NCI-H2196 treated with DMSO at 0.1 percent for 48 hours (cell line): ENCODE measurements around the gene PELI2.

Experiments used
- DNase-seq: peaks from one replicate; lab custom pipeline; 2025; ENCODE audit not compliant: unreplicated experiment; lab: John Stamatoyannopoulos, UW

PELI2 gene

DNA sequence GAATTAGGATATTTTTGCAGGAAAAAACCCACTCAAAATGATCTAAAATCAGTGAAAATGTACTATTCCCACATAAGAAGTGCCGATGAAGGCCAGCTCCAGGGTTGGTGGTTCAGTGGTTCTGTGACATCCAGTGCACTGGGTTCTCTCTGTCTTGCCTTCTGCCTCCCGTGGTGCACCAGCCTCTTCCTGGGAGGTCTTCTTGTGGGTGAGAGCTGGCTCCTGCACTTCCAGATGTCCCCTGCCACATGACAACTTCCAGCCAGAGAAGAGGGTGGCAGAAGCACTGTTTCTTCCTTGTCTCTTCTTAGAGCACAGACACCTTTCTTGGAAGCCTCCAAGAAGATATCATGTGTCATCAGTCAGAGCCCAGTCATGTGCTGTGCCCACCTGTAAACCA is 170.9 kb downstream of the PELI2 start:
- no peak for DNase-seq

DNA sequence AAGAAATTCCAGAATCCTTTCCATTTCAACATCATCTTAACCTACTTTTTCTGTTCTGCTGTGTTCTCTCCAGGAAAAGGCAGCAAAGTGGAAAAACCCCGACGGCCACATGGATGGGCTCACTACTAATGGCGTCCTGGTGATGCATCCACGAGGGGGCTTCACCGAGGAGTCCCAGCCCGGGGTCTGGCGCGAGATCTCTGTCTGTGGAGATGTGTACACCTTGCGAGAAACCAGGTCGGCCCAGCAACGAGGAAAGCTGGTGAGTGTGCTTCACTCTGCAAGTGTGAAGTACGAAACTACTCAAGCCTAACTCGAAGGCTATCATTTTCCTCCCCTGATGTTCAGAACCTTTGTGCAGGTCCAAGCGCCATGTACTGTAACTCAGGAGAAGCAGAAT is 172.0 kb downstream of the PELI2 start:
- no peak for DNase-seq

DNA sequence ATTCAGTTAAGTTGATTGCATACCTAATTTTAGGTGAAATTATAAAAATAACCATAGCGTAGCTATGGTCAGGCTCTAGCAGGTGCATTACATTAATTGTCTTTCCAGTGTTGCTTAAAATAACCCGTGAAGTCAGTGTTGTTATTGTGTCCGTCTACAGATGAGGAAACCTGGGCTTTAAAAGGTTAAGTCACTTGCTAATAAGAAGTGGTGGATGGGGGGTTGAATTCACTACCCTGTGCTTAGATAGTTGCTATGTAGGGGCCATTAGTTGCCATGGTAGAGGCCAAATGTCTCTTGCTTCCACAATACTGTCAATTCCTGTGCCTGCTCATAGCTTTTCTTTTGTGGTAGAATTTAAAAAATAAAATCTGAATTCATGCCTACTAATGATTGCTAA is 174.8 kb downstream of the PELI2 start:
- no peak for DNase-seq

DNA sequence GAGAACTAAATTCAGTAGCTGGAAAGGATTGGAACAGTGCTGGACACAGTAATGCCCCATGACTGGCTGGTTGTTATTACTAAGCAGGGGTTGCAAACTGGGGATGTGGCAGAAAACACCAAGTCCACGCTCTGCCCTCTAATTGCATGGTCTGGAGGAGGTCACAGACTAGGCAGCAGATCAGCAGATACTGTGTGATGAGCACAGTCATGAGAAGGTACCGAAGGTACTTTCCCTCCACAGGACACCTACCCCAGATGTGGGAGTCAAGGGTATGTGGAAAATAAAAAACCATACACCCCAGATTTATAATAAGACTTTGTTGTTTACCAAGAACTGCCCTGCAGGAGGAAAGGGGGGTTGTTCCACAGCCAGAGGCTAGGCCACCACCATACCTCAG is 175.3 kb downstream of the PELI2 start:
- DNase-seq, result no peak

DNA sequence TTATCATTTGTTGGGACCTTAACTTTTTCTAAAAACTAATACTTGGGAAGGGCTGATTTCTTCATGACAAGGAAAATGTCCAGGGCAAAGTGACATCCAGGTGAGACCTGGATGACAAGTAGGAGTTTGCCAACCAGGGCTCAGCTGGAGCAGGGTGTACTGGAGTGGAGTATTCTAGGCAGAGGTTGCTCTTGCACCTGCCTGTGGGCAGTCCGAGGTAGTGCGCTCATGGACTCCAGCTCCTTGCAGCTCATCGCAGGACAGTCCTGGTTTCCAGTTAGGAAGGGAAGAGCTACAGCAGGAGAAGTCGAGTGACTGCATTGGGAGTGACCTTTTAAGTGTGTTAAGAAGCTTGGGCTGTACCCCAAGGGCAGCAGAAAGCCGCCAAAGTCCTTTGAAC is 175.9 kb downstream of the PELI2 start:
- no peak for DNase-seq

DNA sequence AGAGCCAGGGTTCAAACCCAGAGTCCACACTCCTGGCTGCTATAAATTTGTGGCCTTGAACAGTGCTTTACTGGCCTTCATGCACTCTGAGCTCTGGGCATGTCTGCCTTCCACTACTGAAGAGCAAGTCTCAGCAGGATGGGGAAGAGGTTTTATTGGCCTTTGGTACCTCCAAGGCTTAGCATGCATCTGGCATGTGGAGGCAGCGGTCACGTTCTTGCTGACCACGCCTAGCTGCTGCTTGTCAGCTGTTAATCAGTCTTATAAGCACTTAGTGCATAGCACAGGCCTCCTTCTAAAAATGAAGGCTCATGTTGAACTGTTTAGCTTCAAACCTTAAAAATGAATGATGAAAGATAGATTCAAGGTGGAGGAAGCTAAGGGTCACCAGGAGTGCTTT is 177.5 kb downstream of the PELI2 start:
- no peak for DNase-seq

DNA sequence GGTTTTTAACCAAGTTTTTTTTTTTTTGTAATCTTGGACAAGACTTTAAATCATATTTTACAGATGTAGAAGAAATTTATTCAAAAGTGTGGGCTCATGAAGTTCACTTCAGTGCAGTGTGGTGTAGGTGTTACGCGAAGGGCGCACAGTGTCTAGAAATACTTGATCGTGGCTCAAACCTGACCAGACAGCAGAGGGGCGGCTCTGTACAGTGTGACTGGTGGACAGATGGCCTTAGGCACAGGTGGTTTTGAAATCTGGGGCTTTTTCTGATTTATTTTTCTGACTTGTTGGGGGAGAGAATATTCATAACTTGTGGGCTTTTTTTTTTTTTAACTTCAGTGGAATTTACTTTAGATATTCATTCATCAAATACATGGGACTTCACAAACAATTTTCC is 179.2 kb downstream of the PELI2 start:
- DNase-seq, result no peak

DNA sequence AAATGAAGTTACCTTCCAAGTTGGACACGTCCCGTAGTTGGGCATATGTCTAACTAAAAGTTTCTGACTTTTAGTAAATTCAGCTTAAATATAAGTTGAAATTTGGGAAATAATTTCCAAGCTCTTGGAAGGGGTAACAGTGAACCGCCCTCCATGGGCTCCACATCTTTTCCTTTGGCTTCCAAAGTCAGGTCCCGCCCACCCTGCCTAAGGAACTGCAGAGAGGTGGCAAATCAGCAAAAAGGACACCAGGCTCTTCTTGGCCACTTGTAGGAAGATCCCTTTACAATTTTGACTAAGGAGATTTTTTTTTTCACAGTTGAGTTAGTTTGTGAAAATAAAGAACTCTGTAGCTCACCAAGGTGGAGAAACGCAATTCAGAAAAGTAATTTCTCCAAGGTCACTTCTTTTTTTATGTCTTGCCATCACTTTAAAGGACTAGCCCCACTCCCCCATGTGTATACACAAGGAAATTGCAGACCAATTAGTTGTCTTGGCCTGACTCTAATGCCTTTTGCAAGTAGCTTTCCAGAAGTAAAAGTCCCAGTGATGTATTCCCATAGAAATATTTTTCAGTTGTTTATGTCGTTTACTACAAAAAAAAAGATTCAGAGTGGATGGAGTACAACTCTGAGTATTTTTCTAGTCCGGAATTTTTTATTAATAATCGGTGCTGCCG is 181.2 kb downstream of the PELI2 start:
- no peak for DNase-seq

DNA sequence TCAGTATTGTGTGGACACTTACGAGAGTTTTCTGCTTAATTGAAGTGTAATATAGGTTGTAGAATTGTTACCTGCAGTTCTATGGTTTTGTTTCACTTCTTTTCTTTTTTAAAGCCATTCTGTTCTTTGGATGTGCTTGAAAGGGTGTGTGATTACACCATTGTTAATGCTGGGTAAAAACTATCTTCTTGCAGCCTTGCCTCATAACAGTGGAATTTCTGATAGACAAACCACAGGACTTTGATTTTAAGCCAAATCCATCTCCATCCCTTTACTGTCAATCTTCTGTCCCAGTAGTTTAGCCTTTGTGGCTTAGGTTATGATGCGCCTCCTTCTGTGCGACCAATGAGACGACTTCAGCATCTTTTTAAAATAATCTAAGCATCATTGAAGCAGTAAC is 182.3 kb downstream of the PELI2 start:
- no peak for DNase-seq

DNA sequence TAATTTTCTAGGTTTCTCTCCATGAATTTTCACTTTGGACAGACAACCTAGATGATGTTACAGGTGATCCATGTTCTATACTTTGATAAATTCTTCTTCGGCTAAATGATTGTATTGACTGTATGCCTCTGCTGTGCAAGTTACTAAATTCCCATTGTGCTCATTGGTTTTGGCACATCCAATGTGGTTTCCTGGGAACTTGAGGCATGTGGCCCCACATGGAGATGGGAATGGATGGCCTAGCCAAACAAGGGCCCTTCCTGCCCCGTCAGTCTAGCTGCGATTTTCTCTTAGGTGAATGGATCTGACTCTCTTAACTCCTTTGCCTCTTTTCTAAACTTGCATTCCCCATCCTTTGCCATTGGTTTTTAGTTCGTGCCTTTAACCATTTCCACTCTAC is 186.2 kb downstream of the PELI2 start:
- DNase-seq, result no peak

DNA sequence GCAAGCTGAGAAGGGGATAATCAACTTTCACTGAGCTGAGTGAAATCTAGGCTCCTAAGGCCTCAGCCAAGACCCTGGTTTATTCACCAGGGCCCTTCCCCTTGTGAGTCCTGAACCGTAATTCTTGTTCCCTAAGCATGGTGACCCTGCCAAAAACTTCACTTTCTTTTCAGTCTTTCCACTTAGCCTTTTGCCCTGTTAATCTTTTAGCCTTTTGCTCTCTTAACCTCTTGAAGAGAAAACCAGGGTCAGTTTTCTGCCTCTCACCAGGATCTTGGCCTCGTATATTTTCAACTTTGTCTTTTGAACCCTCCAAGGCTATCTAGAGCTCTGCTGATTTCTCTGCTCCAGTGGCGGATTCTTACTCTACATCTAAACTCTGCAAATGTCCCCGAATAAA is 191.0 kb downstream of the PELI2 start:
- no peak for DNase-seq

DNA sequence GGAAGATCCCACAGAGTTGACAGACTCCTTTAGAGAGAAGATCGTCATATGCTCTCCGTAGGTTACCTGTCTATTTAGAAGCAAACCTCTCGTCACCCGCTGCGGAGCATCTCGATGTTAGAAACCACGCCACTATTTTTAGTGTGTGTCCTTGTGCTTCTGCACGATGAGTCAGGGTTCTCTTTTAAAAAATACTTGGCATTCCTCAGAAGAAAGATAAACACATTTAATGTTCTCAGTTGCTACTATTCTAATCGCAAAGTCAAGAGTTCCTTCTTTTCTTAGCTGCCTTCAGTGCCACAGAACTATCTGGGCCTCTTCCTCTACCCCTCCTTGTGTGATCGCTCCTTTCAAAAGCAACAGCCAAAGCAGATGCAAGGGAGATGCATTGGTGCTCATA is 192.4 kb downstream of the PELI2 start:
- DNase-seq, result no peak

DNA sequence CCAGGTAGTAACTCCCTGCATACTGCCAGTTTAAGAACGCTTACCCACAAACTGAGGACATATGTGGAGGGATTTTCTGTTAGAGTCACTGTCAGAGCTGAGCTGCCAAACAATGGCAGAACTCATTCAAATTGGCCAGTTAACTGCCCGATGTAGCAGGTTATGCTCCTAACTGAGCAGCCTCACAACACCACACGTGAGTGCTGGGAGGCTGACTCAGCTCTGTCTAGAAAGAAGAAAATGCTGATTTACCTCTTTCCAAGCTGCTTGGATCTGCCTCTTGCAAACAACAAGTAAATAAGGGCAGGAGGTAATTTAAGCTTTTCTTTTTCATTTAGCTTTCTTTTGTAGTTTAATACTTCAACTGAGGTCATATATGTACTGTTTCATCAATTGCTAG is 195.6 kb downstream of the PELI2 start:
- no peak for DNase-seq

DNA sequence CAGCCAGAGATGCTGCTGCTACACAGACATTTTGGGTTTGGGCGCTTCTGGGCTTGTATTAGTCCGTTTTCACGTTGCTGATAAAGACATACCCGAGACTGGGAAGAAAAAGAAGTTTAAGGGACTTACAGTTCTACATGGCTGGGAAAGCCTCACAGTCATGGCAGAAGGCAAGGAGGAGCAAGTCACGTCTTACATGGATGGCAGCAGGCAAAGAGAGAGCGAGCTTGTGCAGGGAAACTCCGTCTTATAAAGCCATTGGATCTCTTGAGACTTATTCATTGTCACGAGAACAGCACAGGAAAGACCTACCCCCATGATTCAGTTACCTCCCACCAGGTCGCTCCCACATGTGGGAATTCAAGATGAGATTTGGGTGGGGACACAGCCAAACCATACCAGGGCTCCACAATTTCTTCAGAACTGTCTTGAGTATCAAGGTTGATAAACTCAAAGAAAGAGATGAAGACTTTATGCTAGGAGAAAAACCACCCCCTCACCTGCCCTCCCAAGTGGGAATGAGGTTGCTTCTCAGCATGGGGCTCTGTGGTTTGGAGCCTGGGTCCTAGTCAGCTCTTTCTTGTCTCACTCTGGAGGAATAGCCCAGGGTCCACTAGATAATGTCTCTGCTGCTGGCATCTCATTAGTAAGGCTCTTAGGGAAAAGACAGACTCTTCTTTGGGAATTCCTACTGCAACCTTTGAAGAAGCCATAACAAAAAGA is 200.3 kb downstream of the PELI2 start:
- DNase-seq, result no peak

DNA sequence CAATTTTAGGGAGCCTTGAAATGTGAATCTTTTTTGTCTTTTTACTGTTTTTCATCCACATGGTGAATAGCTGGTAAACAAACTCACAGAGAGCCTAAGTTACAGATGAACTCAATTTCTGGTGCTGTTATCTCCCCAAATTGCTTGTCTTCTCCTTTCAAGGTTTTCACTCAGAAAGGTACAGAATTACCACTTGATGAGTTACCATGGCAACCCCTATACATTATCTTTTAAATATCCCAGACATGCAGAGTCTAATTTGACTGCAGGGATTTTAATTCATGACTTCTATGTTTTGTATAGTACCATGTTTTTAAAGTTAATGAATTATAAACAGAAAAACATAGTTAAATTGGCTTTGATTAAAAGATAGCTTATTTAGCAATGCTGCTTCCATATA is 203.7 kb downstream of the PELI2 start:
- no peak for DNase-seq

DNA sequence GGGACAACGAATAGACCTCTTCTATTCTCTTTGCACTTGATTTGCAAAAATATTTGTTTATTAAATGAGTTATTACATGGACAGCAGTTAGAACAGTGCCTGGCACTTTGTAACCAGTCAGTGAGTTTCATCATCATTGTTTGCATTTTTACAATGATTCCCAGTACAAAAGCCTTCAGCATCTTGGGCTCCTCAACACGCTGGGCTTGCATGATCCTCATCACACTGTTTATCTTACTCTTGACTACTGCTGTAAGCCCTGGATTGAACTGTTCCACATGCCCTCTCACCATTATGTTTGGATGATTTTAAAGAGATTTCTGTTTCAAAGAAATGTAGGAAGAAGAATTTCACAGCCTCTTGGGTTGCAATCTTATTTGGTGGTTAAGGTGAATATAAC is 204.3 kb downstream of the PELI2 start:
- no peak for DNase-seq

DNA sequence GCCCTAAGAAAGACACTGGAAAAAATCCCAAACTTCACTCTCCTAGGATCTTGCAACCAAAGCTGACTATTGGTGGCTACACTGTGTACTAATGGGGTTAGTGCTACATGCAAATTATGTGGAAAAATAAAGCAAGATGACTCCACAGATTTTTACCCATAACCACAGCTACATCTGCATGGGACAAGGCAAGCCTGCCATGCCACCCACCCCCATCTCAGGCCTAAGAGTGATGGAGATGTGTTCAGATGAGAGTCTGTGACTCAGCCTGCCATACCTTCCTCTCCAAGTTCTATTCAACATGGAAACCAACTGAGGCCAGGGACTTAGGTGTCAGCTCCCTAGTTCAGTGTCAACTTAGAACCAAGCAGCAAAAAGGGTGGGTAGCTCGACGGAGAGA is 206.2 kb downstream of the PELI2 start:
- DNase-seq, result no peak

DNA sequence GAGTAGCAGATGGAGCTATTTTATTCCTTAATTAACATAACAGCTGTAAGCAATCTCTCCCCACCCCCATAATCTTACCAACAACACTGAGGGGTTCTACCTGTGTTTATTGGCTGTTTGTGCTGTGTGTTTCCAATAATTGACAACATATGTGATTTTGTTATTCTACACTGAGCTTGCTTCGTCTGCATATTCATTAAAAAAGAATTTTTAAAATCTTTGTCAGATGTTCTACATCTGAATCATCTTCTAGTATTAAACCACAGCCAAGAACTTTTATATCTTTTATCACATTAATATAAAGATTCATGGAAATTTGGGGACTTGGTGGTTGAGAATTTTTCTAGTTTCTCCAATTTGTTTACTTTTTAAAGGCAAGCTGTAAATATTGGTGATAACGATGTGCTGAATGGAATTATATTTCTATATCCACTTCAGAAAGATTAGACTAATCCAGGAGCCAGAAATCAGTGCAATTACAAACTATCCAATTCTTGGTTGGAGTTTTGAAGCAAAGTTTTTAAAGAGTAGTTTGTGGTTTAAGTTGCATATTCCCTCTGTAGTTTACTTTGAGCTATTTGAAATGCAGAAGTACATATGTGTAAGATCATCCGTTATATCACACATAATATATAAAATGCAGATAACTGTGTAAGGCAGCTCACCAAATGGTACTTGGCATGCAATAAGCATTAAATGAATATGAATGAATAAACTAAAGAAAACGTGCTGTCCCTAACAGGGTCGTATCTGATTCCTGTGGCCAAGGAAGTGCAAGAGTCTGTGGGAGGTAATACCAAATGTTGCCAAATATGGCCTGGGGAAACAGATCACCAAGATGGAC is 206.9 kb downstream of the PELI2 start:
- DNase-seq, result no peak

DNA sequence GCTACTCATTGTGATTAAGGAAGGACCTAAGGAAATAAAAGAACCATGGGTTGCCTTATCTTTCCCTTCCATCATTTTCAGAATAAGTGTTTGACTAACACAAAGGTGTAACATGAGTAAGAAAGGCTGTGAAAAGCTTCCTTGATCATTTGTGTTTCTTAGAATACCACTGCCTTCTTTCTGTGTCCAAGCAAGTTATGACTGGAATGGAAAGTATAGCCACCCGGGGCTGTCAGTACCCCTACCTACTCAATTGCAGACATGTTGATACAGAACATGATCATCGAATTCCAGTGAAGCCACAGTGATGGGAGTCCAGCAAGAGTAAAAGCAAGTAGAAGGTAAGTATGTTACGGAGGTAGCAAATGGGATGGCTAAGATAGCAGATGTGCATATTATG is 209.8 kb downstream of the PELI2 start:
- no peak for DNase-seq

DNA sequence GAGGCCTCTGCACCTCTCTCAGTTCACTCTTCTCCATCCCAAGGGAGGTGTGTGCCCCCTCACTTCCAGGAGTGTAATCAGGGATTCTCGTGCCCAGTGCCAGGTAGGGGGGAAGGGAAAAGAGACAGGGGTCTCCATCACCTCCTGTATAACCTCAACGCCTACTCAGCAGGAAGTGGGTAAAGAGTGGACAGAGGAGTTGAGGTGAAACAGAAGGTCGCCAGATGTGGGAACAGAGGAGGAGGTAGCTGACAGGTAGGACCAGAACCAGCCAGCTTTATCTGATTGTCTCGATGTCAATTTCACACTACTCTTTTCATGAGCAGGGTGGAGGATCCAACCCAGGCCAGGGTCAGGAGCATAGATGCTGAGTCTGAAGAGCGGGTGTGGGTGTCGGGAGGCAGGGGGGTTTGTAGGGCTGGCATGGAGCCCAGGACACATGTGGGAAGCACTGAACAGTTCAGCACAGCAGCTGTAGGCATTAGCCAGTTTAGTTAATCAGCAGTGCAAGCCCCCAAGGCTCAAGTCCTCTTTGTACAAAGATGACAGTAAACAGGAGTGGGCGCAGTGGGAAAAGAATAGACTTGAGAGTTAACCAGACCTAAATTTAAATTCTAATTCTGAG is 213.5 kb downstream of the PELI2 start:
- DNase-seq, result no peak
